ENCODE data around the gene LRP8. TPM values are rescaled to one million over a fixed set of nuclear protein-coding genes. Genes with fewer than 3 reads are reported as not detected.

The LRP8 gene
- total and polyA plus RNA-seq, 2 of the 13 experiments (the other 11 are each of a cell fraction or from before 2014, with no cell fraction given): 17.3 to 17.4 TPM

- TF ChIP-seq RERE (CRISPR knock-in tag; IDR thresholded peaks at IDR 0.05; ENCODE audit: low read depth) (no peak), ZNF468 (CRISPR knock-in tag; IDR thresholded peaks at IDR 0.05) (no peak), ZNF781 (CRISPR knock-in tag; IDR thresholded peaks at IDR 0.05; ENCODE audit: borderline replicate concordance, not compliant biosample characterization) (no peak), RBM39 (IDR thresholded peaks at IDR 0.05; ENCODE audit: low read depth, low read length, poor library complexity, severe bottlenecking) (no peak), KDM4B (CRISPR knock-in tag; IDR thresholded peaks at IDR 0.05) (no peak), POLR2A (IDR thresholded peaks at IDR 0.05; ENCODE audit: insufficient read depth in 1 of 2, low read depth in 2 of 2, low read length in 2 of 2) (no peak), ZNF34 (CRISPR knock-in tag; IDR thresholded peaks at IDR 0.05; ENCODE audit: borderline replicate concordance) (no peak), REL (CRISPR knock-in tag; conservative IDR thresholded peaks at IDR 0.05) (no peak), RAD51 (IDR thresholded peaks at IDR 0.05; ENCODE audit: borderline replicate concordance) (no peak), ISX (CRISPR knock-in tag; conservative IDR thresholded peaks at IDR 0.05) (no peak), HNF1B (CRISPR knock-in tag; IDR thresholded peaks at IDR 0.05) (no peak), ZNF607 (CRISPR knock-in tag; IDR thresholded peaks at IDR 0.05; ENCODE audit: borderline replicate concordance) (no peak), ZNF503 (CRISPR knock-in tag; IDR thresholded peaks at IDR 0.05) (no peak), GZF1 (CRISPR knock-in tag; IDR thresholded peaks at IDR 0.05) (no peak), ZNF878 (CRISPR knock-in tag; IDR thresholded peaks at IDR 0.05) (no peak)
Measured at GRCh38 chr1:53341521-53341895, 13.6 kb upstream of the LRP8 start (continued).
